Keratinocyte (primary cell): ENCODE data around the gene B9D2. TPM values are rescaled to one million over a fixed set of nuclear protein-coding genes. Genes with fewer than 3 reads are reported as not detected.

ENCODE experiments used
- DNase-seq: peaks from one replicate; pipeline ENCODE4 v3.0.0-alpha.2; 2011; ENCODE audit warnings: low read depth, missing footprints, low spot score
- FAIRE-seq: peaks from 2 replicates; lab custom pipeline; 2011; peaks lifted over from hg19 to GRCh38; lab: Jason Lieb, UNC
- H2AFZ ChIP-seq: 2 replicates; pipeline ENCODE4 v1.6.0; 2012; ENCODE audit warnings: low read length, control low read depth, inconsistent platforms; ENCODE audit not compliant: control insufficient read depth
- H3K27ac ChIP-seq: 2 replicates; pipeline ENCODE4 v1.5.1; 2011; ENCODE audit warnings: low read length; ENCODE audit not compliant: control insufficient read depth, insufficient read depth
- H3K27me3 ChIP-seq: 3 replicates; pipeline ENCODE4 v1.6.0; 2011; ENCODE audit warnings: low read length; ENCODE audit not compliant: control insufficient read depth, insufficient read depth; ENCODE audit errors: extremely low read depth
- H3K36me3 ChIP-seq, 2 experiments: 2 replicates in 1 of 2; 3 replicates in 1 of 2; pipeline ENCODE4 v1.5.1; 2011; ENCODE audit warnings: low read length in 2 of 2, mild to moderate bottlenecking in 1 of 2; ENCODE audit not compliant: control insufficient read depth in 2 of 2, insufficient read depth in 2 of 2; ENCODE audit errors: extremely low read depth in 1 of 2
- H3K4me1 ChIP-seq: 3 replicates; pipeline ENCODE4 v1.5.1; 2011; ENCODE audit warnings: low read length; ENCODE audit not compliant: control insufficient read depth, insufficient read depth; ENCODE audit errors: extremely low read depth
- H3K4me2 ChIP-seq: 3 replicates; pipeline ENCODE4 v1.6.0; 2011; ENCODE audit warnings: low read depth, low read length; ENCODE audit not compliant: control insufficient read depth, insufficient read depth; ENCODE audit errors: extremely low read depth
- H3K4me3 ChIP-seq, 3 experiments: fragments of 200-600 bp in 1 of 3; sonication (generic) in 1 of 3; 2 replicates in 2 of 3; 3 replicates in 1 of 3; pipeline ENCODE4 v1.5.1; 2011 to 2016; ENCODE audit warnings: low read length in 3 of 3, mild to moderate bottlenecking in 3 of 3, control low read depth in 2 of 3, inconsistent platforms in 1 of 3, low read depth in 1 of 3, mixed read lengths in 1 of 3, mixed run types in 1 of 3, moderate library complexity in 1 of 3; ENCODE audit not compliant: control insufficient read depth in 2 of 3, insufficient read depth in 2 of 3; ENCODE audit errors: extremely low read depth in 1 of 3
- H3K79me2 ChIP-seq: 2 replicates; pipeline ENCODE4 v1.6.0; 2012; ENCODE audit warnings: low read length; ENCODE audit not compliant: control insufficient read depth, insufficient read depth
- H3K9ac ChIP-seq: 3 replicates; pipeline ENCODE4 v1.6.0; 2011; ENCODE audit warnings: low read length; ENCODE audit not compliant: control insufficient read depth, insufficient read depth; ENCODE audit errors: extremely low read depth
- H3K9me1 ChIP-seq: 3 replicates; pipeline ENCODE4 v1.6.0; 2011; ENCODE audit warnings: low read length; ENCODE audit not compliant: control insufficient read depth, insufficient read depth; ENCODE audit errors: extremely low read depth
- H3K9me3 ChIP-seq: 2 replicates; pipeline ENCODE4 v1.5.1; 2012; ENCODE audit warnings: low read depth, low read length; ENCODE audit not compliant: control insufficient read depth
- H4K20me1 ChIP-seq: 3 replicates; pipeline ENCODE4 v1.6.0; 2011; ENCODE audit warnings: low read length; ENCODE audit not compliant: control insufficient read depth, insufficient read depth; ENCODE audit errors: extremely low read depth
- EZH2 ChIP-seq: IDR thresholded peaks from one replicate; pipeline ENCODE4 v1.6.1; 2012; ENCODE audit warnings: inconsistent platforms, mild to moderate bottlenecking, low read length, moderate library complexity
- dilution Hi-C: fragments of 300-500 bp; cut with MboI; formaldehyde crosslinking; loops from one replicate; pipeline ENCODE4 v1.7.0; 2020; ENCODE audit warnings: low sequenced_read_pairs; ENCODE audit not compliant: extremely low pct_ligation_motif_present
- polyA plus RNA-seq, 5 experiments: library from polyadenylated mRNA; depleted of rRNA in 3 of 5; stranded (reverse) in 3 of 5; stranded (forward) in 1 of 5; unstranded in 1 of 5; fragments of >200 nt; gene quantifications; 1 replicate in 1 of 5; 2 replicates in 3 of 5; 3 replicates in 1 of 5; pipeline versions ENCODE4 v1.2.1 to v1.2.3, GENCODE V29; 2011 to 2012; ENCODE audit warnings: missing spikeins in 2 of 5, low read depth in 1 of 5, low replicate concordance in 1 of 5
- TF ChIP-seq, protein P1 (sequence below), 3 experiments: IDR thresholded peaks in 1 of 3; conservative IDR thresholded peaks in 1 of 3; optimal IDR thresholded peaks in 1 of 3; 2 replicates in 2 of 3; 3 replicates in 1 of 3; pipeline versions ENCODE3 to v1.5.1; 2011; ENCODE audit warnings: low read length in 3 of 3, mild to moderate bottlenecking in 3 of 3, moderate library complexity in 2 of 3, control low read depth in 1 of 3, inconsistent platforms in 1 of 3; ENCODE audit not compliant: insufficient read depth in 2 of 3; ENCODE audit errors: extremely low read depth in 1 of 3

B9D2 gene
- polyA plus RNA-seq, 1 donor (not counting 4 experiments of a cell fraction or from before 2014, with no cell fraction given), result 2.8 TPM

GRCh38 chr19:41369769-41370168 lies 5.8 kb upstream of the B9D2 start:
- DNase-seq (no peak), FAIRE-seq (no peak)
- Histone ChIP-seq H3K4me1 (peaks cover 11% of the 10 kb centered on the region), H3K9ac (no peak overlapping the region), H3K27ac (no peak overlapping the region), H3K4me3 (no peak overlapping the region), H3K79me2 (peaks cover 8% of the 10 kb centered on the region), H3K9me3 (no peaks in the 10 kb centered on the region), H2AFZ (no peak overlapping the region), H4K20me1 (no peaks in the 10 kb centered on the region), H3K27me3 (no peaks in the 10 kb centered on the region), H3K36me3 (no peaks in the 10 kb centered on the region), H3K9me1 (no peaks in the 10 kb centered on the region), H3K4me2 (no peak overlapping the region)
- TF ChIP-seq EZH2, result no peak
- TF ChIP-seq, protein P1, sequence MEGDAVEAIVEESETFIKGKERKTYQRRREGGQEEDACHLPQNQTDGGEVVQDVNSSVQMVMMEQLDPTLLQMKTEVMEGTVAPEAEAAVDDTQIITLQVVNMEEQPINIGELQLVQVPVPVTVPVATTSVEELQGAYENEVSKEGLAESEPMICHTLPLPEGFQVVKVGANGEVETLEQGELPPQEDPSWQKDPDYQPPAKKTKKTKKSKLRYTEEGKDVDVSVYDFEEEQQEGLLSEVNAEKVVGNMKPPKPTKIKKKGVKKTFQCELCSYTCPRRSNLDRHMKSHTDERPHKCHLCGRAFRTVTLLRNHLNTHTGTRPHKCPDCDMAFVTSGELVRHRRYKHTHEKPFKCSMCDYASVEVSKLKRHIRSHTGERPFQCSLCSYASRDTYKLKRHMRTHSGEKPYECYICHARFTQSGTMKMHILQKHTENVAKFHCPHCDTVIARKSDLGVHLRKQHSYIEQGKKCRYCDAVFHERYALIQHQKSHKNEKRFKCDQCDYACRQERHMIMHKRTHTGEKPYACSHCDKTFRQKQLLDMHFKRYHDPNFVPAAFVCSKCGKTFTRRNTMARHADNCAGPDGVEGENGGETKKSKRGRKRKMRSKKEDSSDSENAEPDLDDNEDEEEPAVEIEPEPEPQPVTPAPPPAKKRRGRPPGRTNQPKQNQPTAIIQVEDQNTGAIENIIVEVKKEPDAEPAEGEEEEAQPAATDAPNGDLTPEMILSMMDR (optimal IDR thresholded peaks at IDR 0.05 in 1 of 3, IDR thresholded peaks at IDR 0.05 in 1 of 3, conservative IDR thresholded peaks at IDR 0.05 in 1 of 3; ENCODE audit: extremely low read depth in 1 of 3, insufficient read depth in 2 of 3, low read length in 3 of 3), result no peak
- dilution Hi-C loops, result no loop called here

DNA sequence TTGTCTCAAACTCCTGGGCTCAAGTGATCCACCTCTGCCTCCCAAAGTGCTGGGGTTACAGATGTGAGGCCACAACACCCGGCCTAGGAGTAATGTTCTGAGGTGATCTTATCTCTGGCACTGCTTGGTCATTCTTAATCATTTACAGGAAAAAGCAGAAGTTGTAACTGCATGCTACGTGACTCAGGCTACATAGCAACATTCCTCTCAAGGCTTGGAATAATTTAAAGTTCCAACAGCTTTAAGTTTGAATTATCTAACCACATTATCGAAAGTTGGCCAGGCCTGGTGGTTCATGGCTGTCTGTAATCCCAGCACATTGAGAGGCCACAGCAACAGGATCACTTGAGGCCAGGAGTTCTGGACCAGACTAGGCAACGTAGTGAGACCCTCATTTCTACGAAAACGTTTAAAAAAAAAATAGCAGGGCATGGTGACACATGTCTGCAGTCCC lies 3.9 kb upstream of the B9D2 start:
- peaks cover 2% of the 10 kb centered on the region for H3K9me1 ChIP-seq
- FAIRE-seq (peak; percentile 92), DNase-seq (peak; percentile 84)
- no peaks in the 10 kb centered on the region for H3K9me3 ChIP-seq
- dilution Hi-C loops, result no loop called here
- no peak for TF ChIP-seq EZH2
- TF ChIP-seq, protein P1 (optimal IDR thresholded peaks at IDR 0.05 in 1 of 3, IDR thresholded peaks at IDR 0.05 in 1 of 3, conservative IDR thresholded peaks at IDR 0.05 in 1 of 3; ENCODE audit: extremely low read depth in 1 of 3, insufficient read depth in 2 of 3, low read length in 3 of 3), result no peak
- no peak overlapping the region for H3K4me2 ChIP-seq
- no peak overlapping the region for H2AFZ ChIP-seq
- no peaks in the 10 kb centered on the region for H4K20me1 ChIP-seq
- no peak overlapping the region for H3K4me3 ChIP-seq
- H3K36me3 ChIP-seq, result no peaks in the 10 kb centered on the region
- H3K27me3 ChIP-seq, result no peaks in the 10 kb centered on the region
- H3K27ac ChIP-seq, result peak overlapping the region; percentile 62
- H3K4me1 ChIP-seq, result peaks cover 19% of the 10 kb centered on the region
- peak overlapping the region; percentile 13 for H3K9ac ChIP-seq
- H3K79me2 ChIP-seq, result peaks cover 12% of the 10 kb centered on the region
